ENCODE measurements around the gene ATG4A. TPM values are rescaled to one million over a fixed set of nuclear protein-coding genes. Genes with fewer than 3 reads are reported as not detected.

Gene ATG4A
- total RNA-seq, 4 donors from 2014 or later, result 4.9 to 13.2 (median 8.9) TPM

- Histone ChIP-seq H3K9me3 (no peaks in the 10 kb centered on the region), H3K27me3 (no peaks in the 10 kb centered on the region), H3K27ac (peak overlapping the region; percentile 42 to 71), H3K4me1 (no peaks in the 10 kb centered on the region), H3K4me3 (no peak overlapping the region), H3K36me3 (no peaks in the 10 kb centered on the region)
- no peak for DNase-seq
- intact Hi-C loops (cut with DNase I; ENCODE audit: low total_unique reads), result no loop called here
- TF ChIP-seq CTCF (IDR thresholded peaks at IDR 0.05) (no peak), POLR2A (IDR thresholded peaks at IDR 0.05) (no peak)
These were observed 107.5 kb downstream of the ATG4A start for GRCh38 chrX:108199041-108199440.

GRCh38 chrX:108199691-108200090 lies 108.1 kb downstream of the ATG4A start:
- Histone ChIP-seq H3K27me3 (no peaks in the 10 kb centered on the region), H3K4me3 (no peak overlapping the region), H3K27ac (peak overlapping the region; percentile 42 to 71), H3K36me3 (no peaks in the 10 kb centered on the region), H3K4me1 (no peaks in the 10 kb centered on the region), H3K9me3 (no peaks in the 10 kb centered on the region)
- intact Hi-C loops (cut with DNase I; ENCODE audit: low total_unique reads), result no loop called here
- DNase-seq, result peak in 1 of 2 donors; percentile 44
- TF ChIP-seq POLR2A (IDR thresholded peaks at IDR 0.05), result no peak
- peak; percentile 31 to 48 (median 45) for TF ChIP-seq CTCF (IDR thresholded peaks at IDR 0.05)

- H3K27me3 ChIP-seq, result no peaks in the 10 kb centered on the region
- H3K9me3 ChIP-seq, result no peaks in the 10 kb centered on the region
- no peak overlapping the region for H3K4me3 ChIP-seq
- no peak for DNase-seq
- H3K36me3 ChIP-seq, result no peaks in the 10 kb centered on the region
- TF ChIP-seq POLR2A (IDR thresholded peaks at IDR 0.05) (no peak), CTCF (IDR thresholded peaks at IDR 0.05) (no peak)
- H3K4me1 ChIP-seq, result no peaks in the 10 kb centered on the region
- intact Hi-C loops (cut with DNase I; ENCODE audit: low total_unique reads), result no loop called here
- H3K27ac ChIP-seq, result no peak overlapping the region
These were observed 112.0 kb downstream of the ATG4A start for GRCh38 chrX:108203540-108203939.

Other genes starting within 250 kb of the ATG4A start
- gene TEX13B, start 109.4 kb upstream of the ATG4A start, total RNA-seq, result not detected
- gene VSIG1, start 46.7 kb upstream of the ATG4A start, total RNA-seq, result under 1 TPM in 2 of 4 donors, not detected in 2; 0.37 to 0.48 TPM
- 10 to 100 TPM; 19.1 to 89.9 (median 43.6) TPM for gene PSMD10, start 236 bp upstream of the ATG4A start, total RNA-seq

Measured in uterus (tissue), 4 donors.